Gastrocnemius medialis (tissue), 4 donors: ENCODE data around the gene C8A. TPM values are rescaled to one million over a fixed set of nuclear protein-coding genes. Genes with fewer than 3 reads are reported as not detected.

Source experiments
- ATAC-seq, 2 donors: fragments of 150-250 bp; one replicate each; pipeline ENCODE4 v1.9.1; 2016
- DNase-seq, 2 donors: peaks; one replicate each; pipeline ENCODE4 v3.0.0-alpha.2; 2019
- H3K27ac ChIP-seq, 4 donors: fragments of 200-600 bp; sonication (generic); 1 replicate in 1 of 4; 2 replicates in 3 of 4; pipeline ENCODE4 v1.5.1; 2016 to 2018; ENCODE audit warnings: mild to moderate bottlenecking in 2 of 4, moderate library complexity in 1 of 4
- H3K27me3 ChIP-seq, 3 donors: fragments of 200-600 bp; sonication (generic) in 2 of 3; 1 replicate in 1 of 3; 2 replicates in 2 of 3; pipeline versions ENCODE4 v1.5.1 to v1.6.0; 2016 to 2019; ENCODE audit warnings: mild to moderate bottlenecking in 1 of 3, moderate library complexity in 1 of 3
- H3K36me3 ChIP-seq, 2 donors: fragments of 200-600 bp; sonication (generic) in 1 of 2; one replicate each; pipeline ENCODE4 v1.5.1; 2017 to 2018
- H3K4me1 ChIP-seq, 2 donors: fragments of 200-600 bp; sonication (generic) in 1 of 2; one replicate each; pipeline ENCODE4 v1.5.1; 2016 to 2017; ENCODE audit warnings: mild to moderate bottlenecking in 2 of 2
- H3K4me3 ChIP-seq, 4 donors: fragments of 200-600 bp; sonication (generic) in 3 of 4; 1 replicate in 1 of 4; 2 replicates in 3 of 4; pipeline ENCODE4 v1.5.1; 2016 to 2019; ENCODE audit warnings: mild to moderate bottlenecking in 2 of 4
- H3K9me3 ChIP-seq, 3 donors: fragments of 200-600 bp; sonication (generic) in 2 of 3; 1 replicate in 1 of 3; 2 replicates in 2 of 3; pipeline ENCODE4 v1.5.1; 2016 to 2019
- CTCF ChIP-seq, 5 experiments: fragments of 450-650 bp in 3 of 5; fragments of 200-600 bp in 2 of 5; sonication (generic) in 2 of 5; IDR thresholded peaks in 4 of 5; conservative IDR thresholded peaks in 1 of 5; 1 replicate in 4 of 5; 2 replicates in 1 of 5; pipeline ENCODE4 v1.5.1; 2016 to 2019; ENCODE audit warnings: antibody characterized with exemption in 5 of 5, mild to moderate bottlenecking in 3 of 5, moderate library complexity in 3 of 5
- POLR2A ChIP-seq, 2 donors: fragments of 450-650 bp; IDR thresholded peaks; one replicate each; pipeline ENCODE4 v1.6.1; 2017; ENCODE audit warnings: antibody characterized with exemption in 2 of 2, mild to moderate bottlenecking in 2 of 2, moderate library complexity in 2 of 2
- in situ Hi-C, 4 donors: fragments of 200-750 bp; cut with MboI; loops; one replicate each; pipeline versions ENCODE4 v1.15.0 to v1.8.0; 2017; ENCODE audit warnings: low sequenced_read_pairs in 4 of 4
- intact Hi-C: fragments of 100-400 bp; cut with DNase I; formaldehyde crosslinking; loops from one replicate; pipeline ENCODE4 v1.15.1; 2023; ENCODE audit warnings: low total_unique reads
- total RNA-seq, 4 donors: library from RNA; depleted of rRNA; stranded (reverse); fragments of >200 nt; gene quantifications; one replicate each; pipeline versions ENCODE4 v1.1.0 to v1.2.3, GENCODE V29; 2016

C8A gene
- total RNA-seq, 4 donors from 2014 or later = 0.20 to 0.40 TPM; not detected in 2

- in situ Hi-C loops = no loop called here
- no peaks in the 10 kb centered on the region for H3K27me3 ChIP-seq
- intact Hi-C loops = no loop called here
- TF ChIP-seq CTCF (IDR thresholded peaks at IDR 0.05 in 4 of 5, conservative IDR thresholded peaks at IDR 0.05 in 1 of 5) (no peak), POLR2A (IDR thresholded peaks at IDR 0.05) (no peak)
- H3K27ac ChIP-seq = no peak overlapping the region
- no peaks in the 10 kb centered on the region for H3K9me3 ChIP-seq
- H3K36me3 ChIP-seq = no peaks in the 10 kb centered on the region
- DNase-seq (no peak), ATAC-seq (no peak)
- H3K4me3 ChIP-seq = no peak overlapping the region
- no peaks in the 10 kb centered on the region for H3K4me1 ChIP-seq
These were observed 78.6 kb downstream of the C8A start for GRCh38 chr1:56933161-56933560.

GRCh38 chr1:56933606-56934005, 79.0 kb downstream of the C8A start:
- no peaks in the 10 kb centered on the region for H3K27me3 ChIP-seq
- TF ChIP-seq CTCF (IDR thresholded peaks at IDR 0.05 in 4 of 5, conservative IDR thresholded peaks at IDR 0.05 in 1 of 5) (no peak), POLR2A (IDR thresholded peaks at IDR 0.05) (no peak)

GRCh38 chr1:56934430-56935060, 79.9 kb downstream of the C8A start:
- in situ Hi-C loops (no loop called here), intact Hi-C loops (no loop called here)
- H3K4me3 ChIP-seq = no peak overlapping the region
- H3K27ac ChIP-seq = no peak overlapping the region
- no peaks in the 10 kb centered on the region for H3K27me3 ChIP-seq
- H3K36me3 ChIP-seq = no peaks in the 10 kb centered on the region
- H3K4me1 ChIP-seq = no peaks in the 10 kb centered on the region
- TF ChIP-seq CTCF (IDR thresholded peaks at IDR 0.05 in 4 of 5, conservative IDR thresholded peaks at IDR 0.05 in 1 of 5) (no peak), POLR2A (IDR thresholded peaks at IDR 0.05) (no peak)
- no peaks in the 10 kb centered on the region for H3K9me3 ChIP-seq
- DNase-seq = no peak
- ATAC-seq = no peak

More at GRCh38 chr1:56933606-56934005, 79.0 kb downstream of the C8A start:
- no peak for DNase-seq
- no peak overlapping the region for H3K4me3 ChIP-seq
- no peaks in the 10 kb centered on the region for H3K4me1 ChIP-seq
- H3K27ac ChIP-seq = no peak overlapping the region
- ATAC-seq = no peak
- in situ Hi-C loops = no loop called here
- H3K36me3 ChIP-seq = no peaks in the 10 kb centered on the region
- H3K9me3 ChIP-seq = no peaks in the 10 kb centered on the region
- intact Hi-C loops = no loop called here

GRCh38 chr1:56938646-56939045, 84.0 kb downstream of the C8A start:
- Histone ChIP-seq H3K4me3 (no peak overlapping the region), H3K36me3 (no peaks in the 10 kb centered on the region), H3K4me1 (no peaks in the 10 kb centered on the region), H3K9me3 (no peaks in the 10 kb centered on the region), H3K27me3 (no peaks in the 10 kb centered on the region), H3K27ac (no peak overlapping the region)
- TF ChIP-seq POLR2A (IDR thresholded peaks at IDR 0.05) = no peak
- TF ChIP-seq CTCF (IDR thresholded peaks at IDR 0.05 in 4 of 5, conservative IDR thresholded peaks at IDR 0.05 in 1 of 5) = no peak
- intact Hi-C loops (no loop called here), in situ Hi-C loops (no loop called here)
- DNase-seq = no peak
- ATAC-seq = no peak

- no peaks in the 10 kb centered on the region for H3K36me3 ChIP-seq
- no peak overlapping the region for H3K4me3 ChIP-seq
- H3K4me1 ChIP-seq = no peaks in the 10 kb centered on the region
- TF ChIP-seq POLR2A (IDR thresholded peaks at IDR 0.05) (no peak), CTCF (IDR thresholded peaks at IDR 0.05 in 4 of 5, conservative IDR thresholded peaks at IDR 0.05 in 1 of 5) (no peak)
- ATAC-seq (no peak), DNase-seq (no peak)
- intact Hi-C loops = no loop called here
- H3K9me3 ChIP-seq = no peaks in the 10 kb centered on the region
- no peak overlapping the region for H3K27ac ChIP-seq
- H3K27me3 ChIP-seq = no peaks in the 10 kb centered on the region
- in situ Hi-C loops = no loop called here
These were observed 84.6 kb downstream of the C8A start for GRCh38 chr1:56939209-56939608.
